ENCODE data around the gene INPP4A.

DNA sequence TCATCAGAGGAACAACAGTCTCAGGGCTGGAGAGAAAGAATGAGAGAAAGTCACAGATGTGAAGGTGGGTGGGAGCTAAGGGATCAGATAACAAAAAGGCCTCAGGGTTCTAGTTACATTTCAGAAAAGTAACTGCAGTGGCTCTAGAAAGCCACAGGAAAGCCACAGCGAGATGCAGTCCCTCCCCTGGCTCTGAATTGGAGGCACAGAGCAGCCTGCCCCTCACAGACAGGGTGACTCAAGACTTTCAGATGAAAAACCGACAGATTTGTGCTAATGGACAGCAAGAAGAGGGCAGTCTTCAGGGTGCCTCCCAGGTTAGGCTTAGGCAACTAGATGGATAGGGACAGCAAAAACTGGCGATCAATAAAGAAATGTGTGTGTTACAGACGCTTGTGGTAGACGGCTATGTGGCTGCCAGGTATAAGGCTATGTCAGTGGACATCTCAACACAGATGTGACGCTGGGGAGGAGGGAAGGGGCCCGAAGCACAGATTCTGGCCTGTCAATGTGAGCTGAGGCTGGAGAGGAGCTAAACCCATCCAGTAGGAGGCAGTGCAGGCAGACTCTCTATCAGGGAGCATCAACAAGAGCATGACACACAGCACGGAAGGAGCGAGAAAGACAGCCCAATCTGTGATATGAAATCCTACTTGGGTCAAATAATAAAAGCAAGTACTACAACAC lies 189.9 kb downstream of the INPP4A start:
- TF ChIP-seq, protein P1, sequence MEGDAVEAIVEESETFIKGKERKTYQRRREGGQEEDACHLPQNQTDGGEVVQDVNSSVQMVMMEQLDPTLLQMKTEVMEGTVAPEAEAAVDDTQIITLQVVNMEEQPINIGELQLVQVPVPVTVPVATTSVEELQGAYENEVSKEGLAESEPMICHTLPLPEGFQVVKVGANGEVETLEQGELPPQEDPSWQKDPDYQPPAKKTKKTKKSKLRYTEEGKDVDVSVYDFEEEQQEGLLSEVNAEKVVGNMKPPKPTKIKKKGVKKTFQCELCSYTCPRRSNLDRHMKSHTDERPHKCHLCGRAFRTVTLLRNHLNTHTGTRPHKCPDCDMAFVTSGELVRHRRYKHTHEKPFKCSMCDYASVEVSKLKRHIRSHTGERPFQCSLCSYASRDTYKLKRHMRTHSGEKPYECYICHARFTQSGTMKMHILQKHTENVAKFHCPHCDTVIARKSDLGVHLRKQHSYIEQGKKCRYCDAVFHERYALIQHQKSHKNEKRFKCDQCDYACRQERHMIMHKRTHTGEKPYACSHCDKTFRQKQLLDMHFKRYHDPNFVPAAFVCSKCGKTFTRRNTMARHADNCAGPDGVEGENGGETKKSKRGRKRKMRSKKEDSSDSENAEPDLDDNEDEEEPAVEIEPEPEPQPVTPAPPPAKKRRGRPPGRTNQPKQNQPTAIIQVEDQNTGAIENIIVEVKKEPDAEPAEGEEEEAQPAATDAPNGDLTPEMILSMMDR (IDR thresholded peaks at IDR 0.05), result no peak
- TF ChIP-seq POLR2AphosphoS5 (IDR thresholded peaks at IDR 0.05) (no peak), POLR2A (IDR thresholded peaks at IDR 0.05) (no peak)
